Neuronal stem cell (in vitro differentiated cells): ENCODE results near the gene SLC35B1.

Source experiments
- DNase-seq: peaks from one replicate; pipeline ENCODE4 v3.0.0-alpha.2; 2013; ENCODE audit warnings: low spot score
- H2AFZ ChIP-seq: one replicate; pipeline ENCODE4 v1.6.1; 2013; ENCODE audit warnings: mild to moderate bottlenecking, low read length, inconsistent platforms
- H2AK5ac ChIP-seq: 2 replicates; pipeline ENCODE4 v1.6.1; 2013; ENCODE audit warnings: low read depth, mild to moderate bottlenecking, inconsistent platforms, low read length, moderate library complexity, mixed read lengths
- H2BK120ac ChIP-seq: 2 replicates; pipeline ENCODE4 v1.6.1; 2013; ENCODE audit warnings: low read depth, mild to moderate bottlenecking, inconsistent platforms, low read length, moderate library complexity, mixed read lengths
- H2BK12ac ChIP-seq: one replicate; pipeline ENCODE4 v1.6.1; 2013; ENCODE audit warnings: low read length, inconsistent platforms
- H2BK15ac ChIP-seq: 2 replicates; pipeline ENCODE4 v1.6.1; 2013; ENCODE audit warnings: mild to moderate bottlenecking, low read length, inconsistent platforms, mixed read lengths
- H2BK5ac ChIP-seq: one replicate; pipeline ENCODE4 v1.6.1; 2013; ENCODE audit warnings: inconsistent platforms, mild to moderate bottlenecking, low read length, moderate library complexity
- H3K14ac ChIP-seq: one replicate; pipeline ENCODE4 v1.6.1; 2013; ENCODE audit warnings: low read length, inconsistent platforms
- H3K18ac ChIP-seq: 2 replicates; pipeline ENCODE4 v1.6.1; 2013; ENCODE audit warnings: low read length, inconsistent platforms
- H3K23ac ChIP-seq: 2 replicates; pipeline ENCODE4 v1.6.1; 2013; ENCODE audit warnings: low read depth, mild to moderate bottlenecking, mixed read lengths, low read length, inconsistent platforms; ENCODE audit not compliant: poor library complexity
- H3K27ac ChIP-seq: replicated peaks from 3 replicates; pipeline ENCODE4 v1.5.1; 2013; ENCODE audit warnings: low read length, inconsistent platforms
- H3K27me3 ChIP-seq, 3 experiments: 2 replicates each; pipeline ENCODE4 v1.6.1; 2013; ENCODE audit warnings: low read length in 3 of 3, mild to moderate bottlenecking in 2 of 3, inconsistent platforms in 1 of 3, low read depth in 1 of 3, mixed read lengths in 1 of 3, moderate library complexity in 1 of 3; ENCODE audit not compliant: control insufficient read depth in 3 of 3, insufficient read depth in 3 of 3
- H3K36me3 ChIP-seq, 2 donors: replicated peaks in 1 of 2; 2 replicates each; pipeline ENCODE4 v1.6.1; 2013; ENCODE audit warnings: low read length in 2 of 2; ENCODE audit not compliant: control insufficient read depth in 2 of 2, insufficient read depth in 2 of 2
- H3K4ac ChIP-seq: 2 replicates; pipeline ENCODE4 v1.6.1; 2013; ENCODE audit warnings: inconsistent platforms, mild to moderate bottlenecking, low read length, moderate library complexity
- H3K4me1 ChIP-seq, 2 donors: 1 replicate in 1 of 2; 2 replicates in 1 of 2; pipeline ENCODE4 v1.6.1; 2013; ENCODE audit warnings: low read length in 2 of 2, low read depth in 1 of 2; ENCODE audit not compliant: control insufficient read depth in 2 of 2, insufficient read depth in 1 of 2
- H3K4me2 ChIP-seq: one replicate; pipeline ENCODE4 v1.6.1; 2013; ENCODE audit warnings: mild to moderate bottlenecking, low read length, inconsistent platforms; ENCODE audit not compliant: insufficient read depth, poor library complexity, severe bottlenecking
- H3K4me3 ChIP-seq, 2 donors: 2 replicates each; pipeline ENCODE4 v1.5.1; 2013; ENCODE audit warnings: low read length in 2 of 2, mild to moderate bottlenecking in 2 of 2, inconsistent platforms in 1 of 2, moderate library complexity in 1 of 2
- H3K79me1 ChIP-seq: one replicate; pipeline ENCODE4 v1.6.1; 2013; ENCODE audit warnings: low read depth, mild to moderate bottlenecking, inconsistent platforms, low read length, moderate library complexity
- H3K9ac ChIP-seq: one replicate; pipeline ENCODE4 v1.6.1; 2013; ENCODE audit warnings: mild to moderate bottlenecking, low read depth, low read length, inconsistent platforms; ENCODE audit not compliant: poor library complexity
- H3K9me3 ChIP-seq, 2 donors: replicated peaks in 1 of 2; 2 replicates each; pipeline versions ENCODE3 to v1.6.1; 2013; ENCODE audit warnings: low read length in 2 of 2, mild to moderate bottlenecking in 2 of 2, inconsistent platforms in 1 of 2, low read depth in 1 of 2, mixed read lengths in 1 of 2, moderate library complexity in 1 of 2; ENCODE audit not compliant: control insufficient read depth in 2 of 2, insufficient read depth in 1 of 2
- H4K8ac ChIP-seq: one replicate; pipeline ENCODE4 v1.6.1; 2013; ENCODE audit warnings: low read depth, mild to moderate bottlenecking, inconsistent platforms, low read length, moderate library complexity
- H4K91ac ChIP-seq: one replicate; pipeline ENCODE4 v1.6.1; 2013; ENCODE audit warnings: low read length, low read depth, mild to moderate bottlenecking, inconsistent platforms; ENCODE audit not compliant: poor library complexity
- WGBS, 2 donors: extraction: QIAGEN DNeasy Blood & Tissue Kit; methylation state at CpG; one replicate each; pipeline ENCODE4 v1.1.7; 2013; ENCODE audit warnings: missing lambda C conversion rate in 2 of 2, mixed read lengths in 1 of 2; ENCODE audit not compliant: insufficient read length in 2 of 2, insufficient replicate concordance in 1 of 2; ENCODE audit errors: extremely low coverage in 2 of 2; 5-methylcytosine and 5-hydroxymethylcytosine counted together

SLC35B1 gene

GRCh38 chr17:49755663-49756283 lies 48.0 kb upstream of the SLC35B1 start:
- Histone ChIP-seq H3K36me3 (no peaks in the 10 kb centered on the region), H2AFZ (no peak overlapping the region), H3K9ac (no peak overlapping the region), H2AK5ac (no peak overlapping the region), H4K8ac (no peak overlapping the region), H2BK15ac (no peak overlapping the region), H3K27ac (no peak overlapping the region), H3K79me1 (peaks cover 4% of the 10 kb centered on the region), H3K18ac (no peak overlapping the region), H3K14ac (no peak overlapping the region), H3K27me3 (no peaks in the 10 kb centered on the region), H3K4me3 (no peak overlapping the region), H3K9me3 (no peaks in the 10 kb centered on the region), H2BK120ac (no peak overlapping the region), H2BK5ac (no peak overlapping the region), H3K4ac (no peak overlapping the region), H3K23ac (no peak overlapping the region), H3K4me1 (no peaks in the 10 kb centered on the region), H2BK12ac (no peak overlapping the region), H4K91ac (no peak overlapping the region), H3K4me2 (no peak overlapping the region)
- no CpG with 5 or more reads among the region's 4 CpGs for WGBS, 2 donors
- DNase-seq = no peak

DNA sequence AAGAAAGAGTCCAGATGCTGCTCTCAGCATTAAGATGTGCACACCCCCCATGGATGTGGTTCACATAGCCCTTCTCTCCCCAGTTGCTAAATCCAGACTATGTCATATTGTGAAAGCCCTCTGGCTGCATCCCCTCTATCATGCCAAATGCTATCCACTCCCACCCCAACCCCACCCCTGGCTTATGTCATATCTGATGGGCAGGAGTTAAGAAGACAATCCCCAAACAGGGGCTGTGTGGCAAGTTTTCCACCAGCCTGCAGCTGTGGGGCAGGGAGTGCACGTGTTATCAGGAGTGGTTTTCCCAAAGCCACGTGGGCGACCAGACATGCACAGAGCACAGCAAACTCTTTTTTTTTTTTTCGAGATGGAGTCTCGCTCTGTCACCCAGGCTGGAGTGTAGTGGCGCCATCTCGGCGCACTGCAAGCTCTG lies 46.2 kb upstream of the SLC35B1 start:
- H3K4ac ChIP-seq = no peak overlapping the region
- H4K91ac ChIP-seq = no peak overlapping the region
- H3K4me2 ChIP-seq = no peak overlapping the region
- no peak overlapping the region for H3K4me3 ChIP-seq
- H3K4me1 ChIP-seq = no peaks in the 10 kb centered on the region
- no CpG with 5 or more reads among the region's 8 CpGs for WGBS, 2 donors
- H4K8ac ChIP-seq = no peak overlapping the region
- H3K14ac ChIP-seq = no peak overlapping the region
- no peak overlapping the region for H2AFZ ChIP-seq
- no peak for DNase-seq
- H3K79me1 ChIP-seq = peaks cover 4% of the 10 kb centered on the region
- no peak overlapping the region for H3K23ac ChIP-seq
- H3K9me3 ChIP-seq = no peaks in the 10 kb centered on the region
- H3K36me3 ChIP-seq = peaks cover 0 to 4% of the 10 kb centered on the region in 2 donors
- H3K27me3 ChIP-seq = no peaks in the 10 kb centered on the region
- no peak overlapping the region for H2BK5ac ChIP-seq
- no peak overlapping the region for H2AK5ac ChIP-seq
- no peak overlapping the region for H3K27ac ChIP-seq
- H3K9ac ChIP-seq = no peak overlapping the region
- no peak overlapping the region for H2BK12ac ChIP-seq
- H2BK15ac ChIP-seq = no peak overlapping the region
- H3K18ac ChIP-seq = no peak overlapping the region
- no peak overlapping the region for H2BK120ac ChIP-seq

GRCh38 chr17:49752508-49752907 lies 44.7 kb upstream of the SLC35B1 start:
- Histone ChIP-seq H3K27ac (no peak overlapping the region), H2BK5ac (no peak overlapping the region), H4K91ac (no peak overlapping the region), H3K9me3 (no peaks in the 10 kb centered on the region), H2AFZ (no peak overlapping the region), H2BK12ac (no peak overlapping the region), H3K79me1 (peaks cover 4% of the 10 kb centered on the region), H3K27me3 (no peaks in the 10 kb centered on the region), H3K4me1 (no peaks in the 10 kb centered on the region), H3K18ac (no peak overlapping the region), H4K8ac (no peak overlapping the region), H3K4ac (no peak overlapping the region), H3K23ac (no peak overlapping the region), H2BK15ac (no peak overlapping the region), H2BK120ac (no peak overlapping the region), H3K4me2 (no peak overlapping the region), H3K4me3 (no peak overlapping the region), H3K14ac (no peak overlapping the region), H3K9ac (no peak overlapping the region), H2AK5ac (no peak overlapping the region), H3K36me3 (peaks cover 0 to 4% of the 10 kb centered on the region in 2 donors)
- no peak for DNase-seq
- no CpG with 5 or more reads among the region's 3 CpGs for WGBS, 2 donors

- DNase-seq = no peak
- Histone ChIP-seq H3K9ac (no peak overlapping the region), H3K18ac (no peak overlapping the region), H4K8ac (no peak overlapping the region), H3K23ac (no peak overlapping the region), H3K4me2 (no peak overlapping the region), H2BK12ac (no peak overlapping the region), H2BK15ac (no peak overlapping the region), H2AFZ (no peak overlapping the region), H3K79me1 (peaks cover 2% of the 10 kb centered on the region), H3K9me3 (no peaks in the 10 kb centered on the region), H3K4me1 (no peaks in the 10 kb centered on the region), H3K27me3 (no peaks in the 10 kb centered on the region), H3K14ac (no peak overlapping the region), H2BK120ac (no peak overlapping the region), H3K36me3 (peaks cover 0 to 4% of the 10 kb centered on the region in 2 donors), H3K4ac (no peak overlapping the region), H3K4me3 (no peak overlapping the region), H3K27ac (no peak overlapping the region), H2AK5ac (no peak overlapping the region), H2BK5ac (no peak overlapping the region), H4K91ac (no peak overlapping the region)
- WGBS, 2 donors = no CpG with 5 or more reads among the region's 3 CpGs
Observed at GRCh38 chr17:49749730-49750129, 42.0 kb upstream of the SLC35B1 start.
